ENCODE data around the gene NAGA. TPM values are rescaled to one million over a fixed set of nuclear protein-coding genes. Genes with fewer than 3 reads are reported as not detected.

The NAGA gene
- total RNA-seq, 1 donor from 2014 or later: 20.2 TPM

DNA sequence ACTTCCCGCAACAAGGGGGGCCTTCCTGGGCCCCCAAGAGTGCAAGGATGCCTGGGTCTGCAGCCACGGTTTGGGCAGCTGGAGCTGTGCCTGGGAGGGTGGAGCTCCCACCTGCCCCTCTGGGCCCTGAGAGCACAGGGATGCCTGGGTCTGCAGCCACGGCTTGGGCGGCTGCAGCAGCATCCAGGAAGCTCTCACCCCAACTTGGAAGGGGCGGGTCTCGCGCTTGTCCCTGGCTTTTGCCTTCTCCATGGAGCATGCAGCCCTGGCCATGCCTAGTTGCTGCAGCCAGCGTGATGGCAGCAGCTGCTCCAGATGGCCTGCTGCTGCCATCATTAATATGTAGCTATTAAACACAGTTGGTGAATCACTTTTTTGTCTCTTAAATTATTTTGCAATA, 35.4 kb downstream of the NAGA start:
- Mint-ChIP-seq H3K27me3 (ENCODE audit: low read depth) (peaks cover 15% of the 10 kb centered on the region), H3K9me3 (ENCODE audit: low read depth) (no peaks in the 10 kb centered on the region), H3K4me1 (ENCODE audit: low read depth) (peaks cover 15% of the 10 kb centered on the region), H3K4me3 (ENCODE audit: unreplicated experiment) (no peak overlapping the region), H3K27ac (ENCODE audit: unreplicated experiment) (no peak overlapping the region), H3K36me3 (ENCODE audit: low read depth) (no peaks in the 10 kb centered on the region)
- no peak for DNase-seq (ENCODE audit: low spot score)
- TF ChIP-seq, protein P1, sequence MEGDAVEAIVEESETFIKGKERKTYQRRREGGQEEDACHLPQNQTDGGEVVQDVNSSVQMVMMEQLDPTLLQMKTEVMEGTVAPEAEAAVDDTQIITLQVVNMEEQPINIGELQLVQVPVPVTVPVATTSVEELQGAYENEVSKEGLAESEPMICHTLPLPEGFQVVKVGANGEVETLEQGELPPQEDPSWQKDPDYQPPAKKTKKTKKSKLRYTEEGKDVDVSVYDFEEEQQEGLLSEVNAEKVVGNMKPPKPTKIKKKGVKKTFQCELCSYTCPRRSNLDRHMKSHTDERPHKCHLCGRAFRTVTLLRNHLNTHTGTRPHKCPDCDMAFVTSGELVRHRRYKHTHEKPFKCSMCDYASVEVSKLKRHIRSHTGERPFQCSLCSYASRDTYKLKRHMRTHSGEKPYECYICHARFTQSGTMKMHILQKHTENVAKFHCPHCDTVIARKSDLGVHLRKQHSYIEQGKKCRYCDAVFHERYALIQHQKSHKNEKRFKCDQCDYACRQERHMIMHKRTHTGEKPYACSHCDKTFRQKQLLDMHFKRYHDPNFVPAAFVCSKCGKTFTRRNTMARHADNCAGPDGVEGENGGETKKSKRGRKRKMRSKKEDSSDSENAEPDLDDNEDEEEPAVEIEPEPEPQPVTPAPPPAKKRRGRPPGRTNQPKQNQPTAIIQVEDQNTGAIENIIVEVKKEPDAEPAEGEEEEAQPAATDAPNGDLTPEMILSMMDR (IDR thresholded peaks at IDR 0.05): no peak

DNA sequence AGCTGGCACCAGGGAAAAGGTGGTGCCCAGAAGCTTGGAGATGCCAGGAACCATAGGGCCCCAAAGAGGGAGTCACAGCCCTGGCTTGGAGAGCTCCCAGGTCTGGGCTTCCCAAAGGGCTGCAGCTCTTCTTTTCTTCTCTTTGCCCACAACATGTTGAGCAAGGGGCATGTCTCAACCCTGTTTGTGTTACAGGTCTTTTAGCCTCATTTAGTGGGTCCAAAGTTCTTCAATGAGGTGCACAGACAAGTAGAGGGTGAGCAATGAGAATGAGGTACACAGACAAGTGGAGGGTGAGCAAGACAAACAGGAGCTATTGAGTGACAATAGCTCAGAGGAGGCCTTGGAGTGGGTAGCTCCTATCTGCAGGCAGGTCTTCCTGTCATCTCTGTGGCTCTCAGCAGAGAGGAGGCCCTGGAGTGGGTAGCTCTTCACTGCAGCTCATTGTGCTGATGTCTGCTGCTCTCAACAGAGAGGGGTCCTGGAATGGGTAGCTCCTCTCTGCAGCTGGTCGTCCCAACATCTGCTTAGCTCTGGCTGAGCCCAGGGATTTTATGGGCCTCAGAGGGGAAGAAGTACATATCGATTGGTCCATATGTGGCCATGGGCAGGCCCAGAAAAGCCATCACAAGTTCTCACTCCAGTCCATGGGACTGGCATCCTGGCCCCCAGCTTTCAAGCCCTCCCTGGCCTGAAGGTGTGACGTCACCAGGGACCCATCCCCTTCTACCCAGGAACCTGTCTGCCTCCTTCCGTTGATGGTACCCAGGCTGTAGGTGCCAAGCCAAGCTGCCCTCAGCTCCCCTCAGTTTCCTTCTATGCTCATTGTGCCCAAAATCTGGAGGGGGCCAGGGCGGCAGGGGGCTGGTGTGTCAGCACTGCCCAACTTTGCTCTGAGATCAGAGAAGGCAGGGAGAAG, 37.1 kb downstream of the NAGA start:
- H3K9me3 Mint-ChIP-seq (ENCODE audit: low read depth): no peaks in the 10 kb centered on the region

DNA sequence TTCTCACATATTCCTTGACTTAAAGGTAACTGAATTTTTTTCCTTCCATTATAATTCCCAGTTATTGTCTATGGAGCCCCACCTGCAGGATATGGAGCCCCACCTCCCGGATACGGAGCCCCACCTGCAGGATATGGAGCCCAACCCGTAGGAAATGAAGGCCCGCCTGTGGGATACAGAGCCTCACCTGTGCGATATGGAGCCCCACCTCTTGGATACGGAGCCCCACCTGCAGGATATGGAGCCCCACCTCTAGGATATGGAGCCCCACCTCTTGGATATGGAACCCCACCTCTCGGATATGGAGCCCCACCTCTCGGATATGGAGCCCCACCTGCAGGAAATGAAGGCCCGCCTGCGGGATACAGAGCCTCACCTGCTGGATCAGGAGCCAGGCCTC, 43.9 kb downstream of the NAGA start:
- no peak overlapping the region for H3K27ac Mint-ChIP-seq (ENCODE audit: unreplicated experiment)
- no peaks in the 10 kb centered on the region for H3K9me3 Mint-ChIP-seq (ENCODE audit: low read depth)
- DNase-seq (ENCODE audit: low spot score): no peak
- H3K4me3 Mint-ChIP-seq (ENCODE audit: unreplicated experiment): no peak overlapping the region
- H3K27me3 Mint-ChIP-seq (ENCODE audit: low read depth): peaks cover 5% of the 10 kb centered on the region
- no peaks in the 10 kb centered on the region for H3K36me3 Mint-ChIP-seq (ENCODE audit: low read depth)
- H3K4me1 Mint-ChIP-seq (ENCODE audit: low read depth): peaks cover 15% of the 10 kb centered on the region
- TF ChIP-seq, protein P1 (IDR thresholded peaks at IDR 0.05): no peak

More for the DNA sequence above, 37.1 kb downstream of the NAGA start:
- no peak for DNase-seq (ENCODE audit: low spot score)
- H3K27me3 Mint-ChIP-seq (ENCODE audit: low read depth): peaks cover 15% of the 10 kb centered on the region
- no peaks in the 10 kb centered on the region for H3K36me3 Mint-ChIP-seq (ENCODE audit: low read depth)
- TF ChIP-seq, protein P1 (IDR thresholded peaks at IDR 0.05): no peak
- H3K27ac Mint-ChIP-seq (ENCODE audit: unreplicated experiment): no peak overlapping the region
- peaks cover 16% of the 10 kb centered on the region for H3K4me1 Mint-ChIP-seq (ENCODE audit: low read depth)
- no peak overlapping the region for H3K4me3 Mint-ChIP-seq (ENCODE audit: unreplicated experiment)

DNA sequence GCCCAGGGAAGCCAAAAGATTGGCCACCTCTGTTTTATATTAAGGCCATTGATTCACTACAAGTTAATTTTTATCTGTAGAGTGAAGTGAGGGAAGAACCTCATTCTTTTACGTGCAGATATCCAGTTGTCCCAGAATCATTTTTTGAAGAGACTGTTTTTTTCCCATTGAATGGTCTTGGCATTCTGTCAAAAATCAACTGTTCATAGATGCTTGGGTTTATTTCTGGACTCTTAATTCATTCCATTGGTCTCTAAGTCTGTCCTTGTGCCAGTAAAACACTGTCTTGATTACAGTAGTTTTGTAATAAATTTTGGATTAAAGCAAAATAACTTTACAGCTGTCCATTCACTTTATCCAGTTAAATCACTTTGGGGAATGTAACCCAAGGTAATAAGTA, 45.2 kb downstream of the NAGA start:
- Mint-ChIP-seq H3K9me3 (ENCODE audit: low read depth) (no peaks in the 10 kb centered on the region), H3K4me1 (ENCODE audit: low read depth) (peaks cover 2% of the 10 kb centered on the region), H3K27ac (ENCODE audit: unreplicated experiment) (no peak overlapping the region), H3K27me3 (ENCODE audit: low read depth) (peaks cover 5% of the 10 kb centered on the region), H3K36me3 (ENCODE audit: low read depth) (no peaks in the 10 kb centered on the region), H3K4me3 (ENCODE audit: unreplicated experiment) (no peak overlapping the region)
- TF ChIP-seq, protein P1 (IDR thresholded peaks at IDR 0.05): no peak
- no peak for DNase-seq (ENCODE audit: low spot score)

DNA sequence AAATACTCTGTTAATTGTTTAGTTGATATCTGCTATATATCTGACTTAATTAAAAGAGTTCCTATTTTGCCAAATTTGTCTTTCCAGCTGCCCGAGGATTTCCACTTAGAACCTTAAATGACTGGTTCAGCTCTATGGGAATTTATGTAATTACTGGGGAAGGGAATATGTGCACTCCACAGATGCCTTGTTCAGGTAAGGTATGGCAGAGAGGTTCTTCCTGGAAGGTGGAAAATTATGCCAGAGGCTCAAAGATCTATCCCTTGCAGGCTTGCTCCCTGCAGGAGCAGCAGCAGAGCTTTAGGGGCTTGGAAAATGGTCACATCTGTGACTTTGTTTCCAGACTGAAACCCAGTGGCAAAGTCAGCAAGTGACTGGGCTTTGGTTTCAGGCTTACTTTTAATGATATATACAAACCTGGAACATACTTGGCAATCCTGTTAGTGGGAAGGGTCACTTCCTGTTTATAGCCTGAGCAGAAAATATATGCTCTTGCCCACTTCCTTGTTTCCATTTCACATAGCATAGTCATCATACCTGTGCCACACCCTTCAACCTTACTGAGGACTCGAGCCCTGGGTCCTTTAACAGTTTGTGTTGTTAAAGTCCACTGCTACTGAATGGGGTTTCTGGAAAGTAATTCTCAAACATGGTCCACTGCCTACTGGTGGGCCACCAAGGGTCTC, 48.3 kb downstream of the NAGA start:
- TF ChIP-seq, protein P1 (IDR thresholded peaks at IDR 0.05): no peak
- no peak overlapping the region for H3K4me3 Mint-ChIP-seq (ENCODE audit: unreplicated experiment)
- H3K36me3 Mint-ChIP-seq (ENCODE audit: low read depth): no peaks in the 10 kb centered on the region
- H3K27ac Mint-ChIP-seq (ENCODE audit: unreplicated experiment): no peak overlapping the region
- DNase-seq (ENCODE audit: low spot score): no peak
- H3K4me1 Mint-ChIP-seq (ENCODE audit: low read depth): no peaks in the 10 kb centered on the region
- H3K9me3 Mint-ChIP-seq (ENCODE audit: low read depth): no peaks in the 10 kb centered on the region
- H3K27me3 Mint-ChIP-seq (ENCODE audit: low read depth): peaks cover 15% of the 10 kb centered on the region

All from chondrocyte (in vitro differentiated cells).